MCF 10A (cell line): ENCODE measurements around the gene RALGAPB. TPM values are rescaled to one million over a fixed set of nuclear protein-coding genes. Genes with fewer than 3 reads are reported as not detected.

ENCODE experiments used
- BruUV-seq: library from RNA; stranded (reverse); fragments of 400-500 nt; replicated peaks from 2 replicates; lab custom pipeline; 2021; lab: Mats Ljungman, UMichigan
- CTCF ChIA-PET: fragments of 300-600 bp; sonication (Branson Sonifier 250); formaldehyde crosslinking; extraction: SDS; loops from one replicate; lab custom pipeline; 2021; ENCODE audit warnings: antibody characterized with exemption, inconsistent platforms; lab: Yijun Ruan, JAX
- POLR2A ChIA-PET: fragments of 300-600, 350-650 bp; sonication (Branson Sonifier 250); formaldehyde crosslinking; extraction: SDS; loops from one replicate; lab custom pipeline; 2020; ENCODE audit warnings: antibody characterized with exemption, inconsistent platforms; lab: Yijun Ruan, JAX
- DNase-seq: peaks from one replicate; pipeline ENCODE4 v3.0.0-alpha.2; 2018; ENCODE audit not compliant: unreplicated experiment
- H3K27ac Mint-ChIP-seq: one replicate; pipeline ENCODE4 v1.8.0; 2022; ENCODE audit warnings: mild to moderate bottlenecking, low read depth, mixed read lengths; ENCODE audit not compliant: unreplicated experiment
- H3K27me3 Mint-ChIP-seq: one replicate; pipeline ENCODE4 v1.8.0; 2022; ENCODE audit warnings: mixed read lengths; ENCODE audit not compliant: insufficient read depth, unreplicated experiment
- H3K36me3 Mint-ChIP-seq: one replicate; pipeline ENCODE4 v1.8.0; 2022; ENCODE audit warnings: mild to moderate bottlenecking, moderate library complexity, mixed read lengths; ENCODE audit not compliant: insufficient read depth, unreplicated experiment
- H3K4me1 Mint-ChIP-seq: one replicate; pipeline ENCODE4 v1.8.0; 2022; ENCODE audit warnings: mixed read lengths; ENCODE audit not compliant: insufficient read depth, unreplicated experiment
- H3K4me3 Mint-ChIP-seq: one replicate; pipeline ENCODE4 v1.8.0; 2022; ENCODE audit warnings: mild to moderate bottlenecking, moderate library complexity, mixed read lengths; ENCODE audit not compliant: unreplicated experiment
- H3K9me3 Mint-ChIP-seq: one replicate; pipeline ENCODE4 v1.8.0; 2022; ENCODE audit warnings: mixed read lengths; ENCODE audit not compliant: unreplicated experiment
- intact Hi-C: fragments of 100-400 bp; cut with micrococcal nuclease; formaldehyde crosslinking; loops from 2 replicates; pipeline ENCODE4 v1.14.1; 2022
- microRNA-seq: library from miRNA; unstranded; fragments of <30 nt; microRNA quantifications from one replicate; pipeline ENCODE4 v1.2.0, GENCODE V29; 2022
- total RNA-seq: library from RNA; stranded (reverse); gene quantifications from 2 replicates; pipeline ENCODE4 v1.2.3, GENCODE V29; 2022
- TF ChIP-seq, protein P1 (sequence below): fragments of 200-600 bp; IDR thresholded peaks from one replicate; pipeline ENCODE4 v1.8.0; 2022; ENCODE audit warnings: antibody characterized with exemption, mild to moderate bottlenecking; ENCODE audit not compliant: unreplicated experiment

The RALGAPB gene
- total RNA-seq, 1 experiment from 2014 or later: 33.8 TPM

DNA sequence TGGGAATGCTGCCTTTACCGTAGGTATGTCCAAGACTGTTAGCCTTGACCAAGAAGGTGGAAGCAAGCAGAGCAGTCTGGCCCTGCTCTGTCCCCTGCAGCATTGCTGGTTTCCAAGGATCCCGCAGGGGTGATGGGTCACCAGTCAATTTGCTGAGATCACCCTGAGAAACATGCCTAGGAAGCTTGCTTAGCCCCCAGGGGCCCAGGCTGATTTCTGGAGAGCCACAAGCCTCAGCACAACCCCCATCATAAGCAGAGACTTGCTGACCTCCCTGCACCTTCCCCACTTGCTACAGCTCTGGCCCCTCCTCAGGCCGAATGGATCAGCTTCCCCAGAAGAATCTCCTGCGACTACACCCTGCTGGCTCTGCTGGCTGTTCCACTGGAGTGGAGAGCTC is 150.4 kb downstream of the RALGAPB start:
- Mint-ChIP-seq H3K9me3 (peaks cover 8% of the 10 kb centered on the region), H3K36me3 (no peaks in the 10 kb centered on the region), H3K27me3 (peaks cover 12% of the 10 kb centered on the region), H3K27ac (no peak overlapping the region), H3K4me3 (no peak overlapping the region), H3K4me1 (no peaks in the 10 kb centered on the region)
- no TSS peak for BruUV-seq
- intact Hi-C loops: no loop called here
- POLR2A ChIA-PET: no interaction called here
- CTCF ChIA-PET: interaction anchor here (0.6 to 1.5 kb wide), 8 partner anchors 12 to 270 kb away, joined by 3 to 5 read pairs (median 4); no protein-coding TSS in a partner anchor
- TF ChIP-seq, protein P1, sequence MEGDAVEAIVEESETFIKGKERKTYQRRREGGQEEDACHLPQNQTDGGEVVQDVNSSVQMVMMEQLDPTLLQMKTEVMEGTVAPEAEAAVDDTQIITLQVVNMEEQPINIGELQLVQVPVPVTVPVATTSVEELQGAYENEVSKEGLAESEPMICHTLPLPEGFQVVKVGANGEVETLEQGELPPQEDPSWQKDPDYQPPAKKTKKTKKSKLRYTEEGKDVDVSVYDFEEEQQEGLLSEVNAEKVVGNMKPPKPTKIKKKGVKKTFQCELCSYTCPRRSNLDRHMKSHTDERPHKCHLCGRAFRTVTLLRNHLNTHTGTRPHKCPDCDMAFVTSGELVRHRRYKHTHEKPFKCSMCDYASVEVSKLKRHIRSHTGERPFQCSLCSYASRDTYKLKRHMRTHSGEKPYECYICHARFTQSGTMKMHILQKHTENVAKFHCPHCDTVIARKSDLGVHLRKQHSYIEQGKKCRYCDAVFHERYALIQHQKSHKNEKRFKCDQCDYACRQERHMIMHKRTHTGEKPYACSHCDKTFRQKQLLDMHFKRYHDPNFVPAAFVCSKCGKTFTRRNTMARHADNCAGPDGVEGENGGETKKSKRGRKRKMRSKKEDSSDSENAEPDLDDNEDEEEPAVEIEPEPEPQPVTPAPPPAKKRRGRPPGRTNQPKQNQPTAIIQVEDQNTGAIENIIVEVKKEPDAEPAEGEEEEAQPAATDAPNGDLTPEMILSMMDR: no peak
- no peak for DNase-seq

DNA sequence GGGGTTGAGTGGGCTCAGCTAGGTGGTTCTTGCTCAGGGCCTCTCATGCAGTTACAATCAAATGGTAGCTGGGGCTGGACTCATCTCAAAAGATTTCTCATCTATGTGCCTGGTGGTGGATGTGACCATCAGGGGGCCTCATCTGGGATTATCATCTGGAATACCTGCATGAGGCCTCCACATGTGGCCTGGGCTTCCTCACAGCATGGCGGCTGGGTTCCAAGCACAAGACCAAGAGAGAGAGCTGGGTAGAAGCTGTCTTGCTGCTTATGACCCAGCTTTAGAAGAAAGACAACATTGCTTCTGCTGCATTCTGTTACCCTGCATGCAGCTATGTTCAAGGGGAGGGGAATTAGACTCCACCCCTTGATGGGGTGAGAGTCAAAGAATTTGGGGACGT is 151.4 kb downstream of the RALGAPB start:
- intact Hi-C loops: no loop called here
- no TSS peak for BruUV-seq
- Mint-ChIP-seq H3K4me3 (no peak overlapping the region), H3K4me1 (no peaks in the 10 kb centered on the region), H3K27ac (no peak overlapping the region), H3K27me3 (peaks cover 5% of the 10 kb centered on the region), H3K36me3 (no peaks in the 10 kb centered on the region), H3K9me3 (peaks cover 8% of the 10 kb centered on the region)
- ChIA-PET CTCF (interaction anchor here (0.7 to 1.5 kb wide), 3 partner anchors 11 to 127 kb away, joined by 4 to 5 read pairs (median 4); no protein-coding TSS in a partner anchor), POLR2A (interaction anchor here (0.6 kb wide), 1 partner anchor 337 kb away, joined by 5 read pairs; no protein-coding TSS in a partner anchor)
- no peak for DNase-seq
- TF ChIP-seq, protein P1: no peak

- TF ChIP-seq, protein P1: no peak
- DNase-seq: no peak
- peaks cover 8% of the 10 kb centered on the region for H3K9me3 Mint-ChIP-seq
- BruUV-seq: no TSS peak
- H3K4me3 Mint-ChIP-seq: no peak overlapping the region
- H3K27me3 Mint-ChIP-seq: no peaks in the 10 kb centered on the region
- intact Hi-C loops: no loop called here
- peaks cover 9% of the 10 kb centered on the region for H3K4me1 Mint-ChIP-seq
- ChIA-PET CTCF (no interaction called here), POLR2A (no interaction called here)
- no peak overlapping the region for H3K27ac Mint-ChIP-seq
- no peaks in the 10 kb centered on the region for H3K36me3 Mint-ChIP-seq
These were observed 153.3 kb downstream of the RALGAPB start for GRCh38 chr20:38625896-38626295.

DNA sequence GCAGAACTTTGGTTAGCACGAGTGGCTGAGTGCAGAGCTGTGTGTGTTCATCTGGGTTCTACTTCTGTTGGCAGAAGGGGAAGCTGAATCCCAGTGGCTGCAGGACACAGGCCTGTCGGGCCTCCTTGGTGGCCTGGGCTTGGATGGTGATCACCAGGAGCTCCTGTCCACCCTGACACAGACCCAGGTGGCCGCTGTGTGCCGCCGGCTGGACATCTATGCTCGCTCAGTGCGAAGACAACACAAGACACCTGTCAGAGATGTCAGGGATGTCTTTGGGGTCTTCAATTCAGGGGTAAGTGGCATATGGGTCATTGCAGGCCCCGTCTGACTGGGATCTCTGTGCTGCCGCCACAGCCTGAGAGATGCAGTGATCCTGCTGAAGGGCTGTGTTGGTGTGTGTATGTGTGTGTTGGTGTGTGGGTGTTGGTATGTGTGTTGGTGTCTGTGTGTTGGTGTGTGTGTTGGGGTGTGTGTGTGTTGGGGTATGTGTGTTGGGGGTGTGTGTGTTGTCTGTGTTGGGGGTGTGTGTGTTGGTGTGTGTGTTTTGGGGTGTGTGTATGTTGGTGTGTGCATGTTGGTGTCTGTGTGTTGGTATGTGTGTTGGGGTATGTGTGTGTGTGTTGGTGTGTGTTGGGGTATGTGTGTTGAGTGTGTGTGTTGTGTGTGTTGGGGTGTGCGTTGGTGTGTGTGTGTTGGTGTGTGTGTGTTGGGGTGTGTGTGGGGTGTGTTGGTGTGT is 154.4 kb downstream of the RALGAPB start:
- no TSS peak for BruUV-seq
- Mint-ChIP-seq H3K27ac (no peak overlapping the region), H3K4me1 (peaks cover 10% of the 10 kb centered on the region), H3K9me3 (peaks cover 8% of the 10 kb centered on the region), H3K4me3 (no peak overlapping the region), H3K27me3 (no peaks in the 10 kb centered on the region), H3K36me3 (no peaks in the 10 kb centered on the region)
- intact Hi-C loops: no loop called here
- ChIA-PET POLR2A (no interaction called here), CTCF (no interaction called here)
- no peak for DNase-seq
- TF ChIP-seq, protein P1: no peak

Small RNAs within 50 kb of the gene (microRNA-seq; reads per million reads assigned to microRNA genes)
- not detected for gene MIR548O2

Other genes starting within 250 kb of the RALGAPB start
- not detected in 2 replicates for gene KIAA1755, start 212.1 kb upstream of the RALGAPB start, total RNA-seq
- gene BPI, start 168.7 kb upstream of the RALGAPB start, total RNA-seq: not detected in 2 replicates
- gene LBP, start 126.4 kb upstream of the RALGAPB start, total RNA-seq: not detected in 2 replicates
- 83.6 and 133 TPM in 2 replicates for gene SNHG17, start 37.5 kb upstream of the RALGAPB start, total RNA-seq
- gene ADIG, start 108.4 kb downstream of the RALGAPB start, total RNA-seq: not detected in 2 replicates
- gene ARHGAP40, start 129.0 kb downstream of the RALGAPB start, total RNA-seq: not detected in 2 replicates